H1 (cell line): ENCODE measurements around the gene PITPNB. TPM values are rescaled to one million over a fixed set of nuclear protein-coding genes. Genes with fewer than 3 reads are reported as not detected.

Experiments used
- CTCF ChIA-PET: fragments of 300-600 bp; sonication (Branson Sonifier 250); formaldehyde crosslinking; loops from one replicate; lab custom pipeline; 2021; ENCODE audit not compliant: partially characterized antibody; lab: Charles Lee
- POLR2A ChIA-PET: fragments of 300-600 bp; sonication (Branson Sonifier 250); formaldehyde crosslinking; loops from one replicate; lab custom pipeline; 2021; ENCODE audit warnings: inconsistent platforms; ENCODE audit not compliant: partially characterized antibody; lab: Charles Lee
- DNase-seq, 2 experiments: peaks; one replicate each; pipeline versions ENCODE4 v3.0.0 to v3.0.0-alpha.2; 2010 to 2022; ENCODE audit warnings: low spot score in 2 of 2, low read depth in 1 of 2, mixed read lengths in 1 of 2
- FAIRE-seq: peaks from 2 replicates; lab custom pipeline; 2011; peaks lifted over from hg19 to GRCh38; lab: Jason Lieb, UNC
- H2AFZ ChIP-seq: 2 replicates; pipeline ENCODE4 v1.8.1; 2012; ENCODE audit warnings: low read length, inconsistent platforms
- H2AK5ac ChIP-seq: 2 replicates; pipeline ENCODE4 v1.6.1; 2013; ENCODE audit warnings: low read depth, low read length
- H2BK120ac ChIP-seq: replicated peaks from 2 replicates; pipeline ENCODE3; 2013; ENCODE audit warnings: low read depth, low read length, inconsistent platforms
- H2BK12ac ChIP-seq: 2 replicates; pipeline ENCODE4 v1.6.1; 2013; ENCODE audit warnings: low read depth, low read length
- H2BK15ac ChIP-seq: 2 replicates; pipeline ENCODE4 v1.6.1; 2013; ENCODE audit warnings: low read length
- H2BK20ac ChIP-seq: 2 replicates; pipeline ENCODE4 v1.6.1; 2013; ENCODE audit warnings: low read length
- H2BK5ac ChIP-seq: 2 replicates; pipeline ENCODE4 v1.6.1; 2013; ENCODE audit warnings: low read depth, low read length
- H3K14ac ChIP-seq: 2 replicates; pipeline ENCODE4 v1.6.1; 2013; ENCODE audit warnings: inconsistent platforms; ENCODE audit not compliant: insufficient read length
- H3K18ac ChIP-seq: 2 replicates; pipeline ENCODE4 v1.6.1; 2013; ENCODE audit warnings: low read length; ENCODE audit errors: extremely low read depth
- H3K23ac ChIP-seq: 2 replicates; pipeline ENCODE4 v1.6.1; 2013; ENCODE audit warnings: inconsistent platforms; ENCODE audit not compliant: insufficient read length
- H3K23me2 ChIP-seq: 2 replicates; pipeline ENCODE4 v1.6.1; 2013; ENCODE audit warnings: low read depth, low read length
- H3K27ac ChIP-seq: 2 replicates; pipeline ENCODE4 v1.6.1; 2011; ENCODE audit warnings: low read depth, low read length, inconsistent platforms
- H3K27me3 ChIP-seq, 4 experiments: replicated peaks in 1 of 4; 1 replicate in 1 of 4; 2 replicates in 3 of 4; pipeline versions ENCODE4 v1.6.1 to v1.8.1; 2011 to 2013; ENCODE audit warnings: low read length in 3 of 4, mild to moderate bottlenecking in 3 of 4, inconsistent platforms in 2 of 4, mixed read lengths in 2 of 4, moderate library complexity in 1 of 4; ENCODE audit not compliant: control insufficient read depth in 3 of 4, insufficient read depth in 3 of 4; ENCODE audit errors: extremely low read depth in 1 of 4
- H3K36me3 ChIP-seq, 4 experiments: 2 replicates each; pipeline versions ENCODE4 v1.6.1 to v1.8.1; 2011 to 2013; ENCODE audit warnings: mild to moderate bottlenecking in 4 of 4, low read length in 3 of 4, moderate library complexity in 2 of 4, control low read depth in 1 of 4, inconsistent platforms in 1 of 4; ENCODE audit not compliant: insufficient read depth in 4 of 4, control insufficient read depth in 2 of 4
- H3K4ac ChIP-seq: replicated peaks from 2 replicates; pipeline ENCODE3; 2013; ENCODE audit warnings: low read length, low read depth, mixed read lengths, inconsistent platforms; ENCODE audit not compliant: insufficient read length
- H3K4me1 ChIP-seq, 4 experiments: replicated peaks in 1 of 4; 1 replicate in 1 of 4; 2 replicates in 3 of 4; pipeline versions ENCODE4 v1.6.1 to v1.8.1; 2011 to 2013; ENCODE audit warnings: low read length in 3 of 4, inconsistent platforms in 2 of 4, mixed read lengths in 1 of 4; ENCODE audit not compliant: insufficient read depth in 4 of 4, control insufficient read depth in 3 of 4
- H3K4me2 ChIP-seq, 2 experiments: 2 replicates each; pipeline versions ENCODE4 v1.6.1 to v1.8.1; 2011 to 2013; ENCODE audit warnings: low read depth in 2 of 2, low read length in 2 of 2, control low read depth in 1 of 2, inconsistent platforms in 1 of 2, mild to moderate bottlenecking in 1 of 2; ENCODE audit not compliant: insufficient read depth in 1 of 2
- H3K4me3 ChIP-seq, 4 experiments: fragments of 200-600, 300-600 bp in 1 of 4; sonication (generic), shearing (Covaris generic), sonication (Bioruptor Twin) in 1 of 4; 2 replicates each; pipeline versions ENCODE4 v1.5.1 to v1.8.1; 2011 to 2016; ENCODE audit warnings: low read length in 4 of 4, low read depth in 3 of 4, control low read depth in 2 of 4, inconsistent platforms in 2 of 4, mild to moderate bottlenecking in 2 of 4, mixed read lengths in 1 of 4, moderate library complexity in 1 of 4; ENCODE audit not compliant: insufficient read depth in 2 of 4; ENCODE audit errors: extremely low read depth in 1 of 4
- H3K56ac ChIP-seq: replicated peaks from 2 replicates; pipeline ENCODE3; 2013; ENCODE audit warnings: low read depth, mild to moderate bottlenecking, mixed read lengths, low read length, inconsistent platforms; ENCODE audit not compliant: insufficient read length
- H3K79me1 ChIP-seq: 2 replicates; pipeline ENCODE4 v1.6.1; 2013; ENCODE audit warnings: low read depth, low read length, control low read depth
- H3K79me2 ChIP-seq, 2 experiments: 2 replicates each; pipeline versions ENCODE4 v1.6.1 to v1.8.1; 2012 to 2013; ENCODE audit warnings: low read length in 2 of 2, mild to moderate bottlenecking in 2 of 2, inconsistent platforms in 1 of 2; ENCODE audit not compliant: insufficient read depth in 2 of 2, control insufficient read depth in 1 of 2
- H3K9ac ChIP-seq, 4 experiments: replicated peaks in 1 of 4; 1 replicate in 1 of 4; 2 replicates in 3 of 4; pipeline versions ENCODE4 v1.6.1 to v1.8.1; 2011 to 2013; ENCODE audit warnings: low read depth in 3 of 4, low read length in 3 of 4, control low read depth in 2 of 4, mild to moderate bottlenecking in 2 of 4, moderate library complexity in 2 of 4, inconsistent platforms in 1 of 4; ENCODE audit errors: extremely low read depth in 1 of 4
- H3K9me3 ChIP-seq, 2 experiments: 2 replicates each; pipeline versions ENCODE4 v1.6.1 to v1.8.1; 2012 to 2013; ENCODE audit warnings: mild to moderate bottlenecking in 2 of 2, moderate library complexity in 2 of 2, control low read depth in 1 of 2, inconsistent platforms in 1 of 2, low read depth in 1 of 2, low read length in 1 of 2, mixed read lengths in 1 of 2; ENCODE audit not compliant: insufficient read depth in 2 of 2
- H4K20me1 ChIP-seq, 2 experiments: replicated peaks in 1 of 2; 2 replicates each; pipeline versions ENCODE3 to v1.8.1; 2011 to 2013; ENCODE audit warnings: inconsistent platforms in 2 of 2, low read length in 2 of 2, mild to moderate bottlenecking in 1 of 2; ENCODE audit not compliant: insufficient read depth in 2 of 2, control insufficient read depth in 1 of 2
- H4K5ac ChIP-seq: 2 replicates; pipeline ENCODE4 v1.6.1; 2013; ENCODE audit warnings: low read length, low read depth, mixed read lengths, inconsistent platforms; ENCODE audit not compliant: insufficient read length
- H4K8ac ChIP-seq: 2 replicates; pipeline ENCODE4 v1.8.0; 2013; ENCODE audit warnings: mild to moderate bottlenecking, moderate library complexity, low read length, inconsistent platforms; ENCODE audit not compliant: insufficient read depth; ENCODE audit errors: extremely low read depth
- H4K91ac ChIP-seq: replicated peaks from 2 replicates; pipeline ENCODE3; 2013; ENCODE audit warnings: low read length, mixed read lengths, inconsistent platforms; ENCODE audit not compliant: insufficient read length
- ASH2L ChIP-seq: fragments of 200-600, 300-600 bp; sonication (generic); IDR thresholded peaks from one replicate; pipeline ENCODE4 v1.7.1; 2017; ENCODE audit warnings: low read length
- EGR1 ChIP-seq: IDR thresholded peaks from 2 replicates; pipeline ENCODE4 v1.6.1; 2011; ENCODE audit warnings: low read depth, low read length, borderline replicate concordance
- POLR2A ChIP-seq, 2 experiments: IDR thresholded peaks; 1 replicate in 1 of 2; 2 replicates in 1 of 2; pipeline ENCODE4 v1.6.1; 2011; ENCODE audit warnings: low read depth in 2 of 2, low read length in 2 of 2, mild to moderate bottlenecking in 2 of 2; ENCODE audit errors: control extremely low read depth in 1 of 2
- POU5F1 ChIP-seq: IDR thresholded peaks from 2 replicates; pipeline ENCODE4 v1.6.1; 2011; ENCODE audit warnings: low read depth, mild to moderate bottlenecking, low read length, moderate library complexity
- RFX5 ChIP-seq: IDR thresholded peaks from 2 replicates; pipeline ENCODE4 v1.6.1; 2011; ENCODE audit warnings: low read depth, low read length, improper control_type of control experiment, borderline replicate concordance
- YY1 ChIP-seq: IDR thresholded peaks from 2 replicates; pipeline ENCODE4 v1.6.1; 2011; ENCODE audit warnings: low read depth, mild to moderate bottlenecking, low read length
- WGBS, 2 experiments: shearing (Covaris generic) in 1 of 2; methylation state at CpG; one replicate each; pipeline versions ENCODE4 v1.1.6 to v1.1.7; 2013 to 2015; ENCODE audit warnings: low lambda C conversion rate in 2 of 2, mixed read lengths in 2 of 2, inconsistent platforms in 1 of 2, low coverage in 1 of 2, missing lambda C conversion rate in 1 of 2; ENCODE audit not compliant: insufficient replicate concordance in 2 of 2, insufficient coverage in 1 of 2, insufficient read length in 1 of 2; ENCODE audit errors: extremely low coverage in 1 of 2, missing lambda C conversion rate in 1 of 2; 5-methylcytosine and 5-hydroxymethylcytosine counted together
- polyA plus RNA-seq, 7 experiments: library from polyadenylated mRNA; depleted of rRNA in 3 of 7; stranded (reverse) in 5 of 7; unstranded in 2 of 7; fragments of >200 nt in 5 of 7; fragments of 200-250 nt in 2 of 7; gene quantifications; 1 replicate in 5 of 7; 2 replicates in 1 of 7; 4 replicates in 1 of 7; pipeline versions ENCODE4 v1.2.1 to v1.2.3, GENCODE V29; 2011 to 2013; ENCODE audit warnings: missing spikeins in 2 of 7, mixed read lengths in 2 of 7
- total RNA-seq: library from RNA; stranded (reverse); fragmentation: NEBNext Ultra II Directional; extraction: Animal tissue kit (Norgen Biotek cat#: 25700); gene quantifications from 2 replicates; pipeline ENCODE4 v1.2.1, GENCODE V29; 2021

Gene PITPNB
- total and polyA plus RNA-seq, 2 of the 8 experiments (the other 6 are each of a cell fraction or from before 2014, with no cell fraction given): 24.6 to 89.3 TPM

GRCh38 chr22:27857443-27857842 is 61.6 kb downstream of the PITPNB start:
- peaks cover 0 to 1% (median 0%) of the 10 kb centered on the region in 4 experiments; a peak in 1 of 7 replicates for H3K27me3 ChIP-seq
- no peak overlapping the region for H2BK5ac ChIP-seq
- no peak overlapping the region for H4K91ac ChIP-seq
- H3K27ac ChIP-seq: no peak overlapping the region
- H3K4me2 ChIP-seq: no peak overlapping the region
- no peak overlapping the region for H2BK120ac ChIP-seq
- no peaks in the 10 kb centered on the region for H4K20me1 ChIP-seq
- no peak overlapping the region for H4K8ac ChIP-seq
- CTCF ChIA-PET: interaction anchor here (0.6 kb wide), 1 partner anchor 42 kb away, joined by 3 read pairs; no protein-coding TSS in a partner anchor
- H3K9me3 ChIP-seq: no peaks in the 10 kb centered on the region
- H4K5ac ChIP-seq: no peak overlapping the region
- POLR2A ChIA-PET: interaction anchor here (1.3 kb wide), 1 partner anchor 14 kb away, joined by 3 read pairs; no protein-coding TSS in a partner anchor
- no peak overlapping the region for H3K9ac ChIP-seq
- no peak overlapping the region for H2BK20ac ChIP-seq
- no peak overlapping the region for H2AFZ ChIP-seq
- DNase-seq: no peak
- no peaks in the 10 kb centered on the region for H3K23me2 ChIP-seq
- H3K56ac ChIP-seq: no peak overlapping the region
- H3K36me3 ChIP-seq: peaks cover 3 to 71% (median 28%) of the 10 kb centered on the region in 4 experiments
- TF ChIP-seq POLR2A (IDR thresholded peaks at IDR 0.05; ENCODE audit: control extremely low read depth in 1 of 2, low read depth in 2 of 2, low read length in 2 of 2): no peak
- TF ChIP-seq ASH2L: no peak
- no peak for TF ChIP-seq YY1
- TF ChIP-seq POU5F1: no peak
- TF ChIP-seq EGR1: no peak
- no peak for TF ChIP-seq RFX5
- H3K79me2 ChIP-seq: no peaks in the 10 kb centered on the region
- H3K14ac ChIP-seq: no peak overlapping the region
- FAIRE-seq: no peak
- no peak overlapping the region for H3K4me3 ChIP-seq
- no peak overlapping the region for H2BK15ac ChIP-seq
- H3K79me1 ChIP-seq: no peaks in the 10 kb centered on the region
- H2BK12ac ChIP-seq: no peak overlapping the region
- no peak overlapping the region for H3K23ac ChIP-seq
- H2AK5ac ChIP-seq: no peak overlapping the region
- no peaks in the 10 kb centered on the region; a peak in 1 of 7 replicates for H3K4me1 ChIP-seq
- no peak overlapping the region for H3K4ac ChIP-seq
- WGBS, 2 experiments: 92% methylated on average over 6 of the region's 6 CpGs; no CpG with 5 or more reads in 1 of the 2 experiments
- no peak overlapping the region for H3K18ac ChIP-seq
